ENCODE measurements around the gene GAREM2.

GRCh38 chr2:26224095-26224494, 51.2 kb downstream of the GAREM2 start:
- no peak for TF ChIP-seq CTCF (conservative IDR thresholded peaks at IDR 0.05 in 1 of 2, IDR thresholded peaks at IDR 0.05 in 1 of 2; ENCODE audit: extremely low read depth in 1 of 2, insufficient read depth in 1 of 2, low read depth in 1 of 2, low read length in 2 of 2)
- TF ChIP-seq EZH2 (IDR thresholded peaks at IDR 0.05; ENCODE audit: borderline replicate concordance, low read length): no peak
